Naive thymus-derived CD4-positive, alpha-beta T cell (primary cell): ENCODE data around the gene IRF8. TPM values are rescaled to one million over a fixed set of nuclear protein-coding genes. Genes with fewer than 3 reads are reported as not detected.

ENCODE experiments used
- ATAC-seq: fragments of 150-1000 bp; cut with Tn5 transposase; 2 replicates; pipeline ENCODE4 v1.10.0; 2021; ENCODE audit warnings: mild to moderate bottlenecking, moderate library complexity
- CTCF ChIA-PET: fragments of 350-600 bp; sonication (Branson Sonifier 250); formaldehyde crosslinking; loops from one replicate; lab custom pipeline; 2021; ENCODE audit warnings: antibody characterized with exemption; lab: Charles Lee
- POLR2A ChIA-PET: fragments of 350-600 bp; sonication (Branson Sonifier 250); formaldehyde crosslinking; loops from one replicate; lab custom pipeline; 2021; ENCODE audit warnings: antibody characterized with exemption, inconsistent platforms; lab: Charles Lee
- DNase-seq, 9 donors: peaks; one replicate each; pipeline versions ENCODE4 v3.0.0 to v3.0.0-alpha.2; 2020 to 2022; ENCODE audit warnings: mixed read lengths in 1 of 9
- H3K27ac ChIP-seq: one replicate; pipeline ENCODE4 v1.7.0; 2013; ENCODE audit warnings: mild to moderate bottlenecking, low read depth, low read length, moderate library complexity
- H3K27me3 ChIP-seq, 2 donors: one replicate each; pipeline ENCODE4 v1.7.0; 2013; ENCODE audit warnings: low read length in 2 of 2, mild to moderate bottlenecking in 2 of 2, moderate library complexity in 2 of 2; ENCODE audit not compliant: control insufficient read depth in 2 of 2, insufficient read depth in 2 of 2
- H3K36me3 ChIP-seq, 3 experiments: 1 replicate in 2 of 3; 2 replicates in 1 of 3; pipeline ENCODE4 v1.7.0; 2013; ENCODE audit warnings: low read length in 3 of 3, mild to moderate bottlenecking in 3 of 3, moderate library complexity in 1 of 3; ENCODE audit not compliant: insufficient read depth in 3 of 3, control insufficient read depth in 2 of 3
- H3K4me1 ChIP-seq, 2 donors: one replicate each; pipeline ENCODE4 v1.7.0; 2013; ENCODE audit warnings: low read length in 2 of 2, mild to moderate bottlenecking in 2 of 2, moderate library complexity in 1 of 2; ENCODE audit not compliant: control insufficient read depth in 2 of 2, insufficient read depth in 2 of 2
- H3K4me3 ChIP-seq: 2 replicates; pipeline ENCODE4 v1.7.0; 2013; ENCODE audit warnings: mild to moderate bottlenecking, low read length
- H3K9me3 ChIP-seq, 3 experiments: 1 replicate in 2 of 3; 2 replicates in 1 of 3; pipeline ENCODE4 v1.7.0; 2013; ENCODE audit warnings: low read length in 3 of 3; ENCODE audit not compliant: control insufficient read depth in 2 of 3
- H3K27ac Mint-ChIP-seq, 9 donors: one replicate each; pipeline ENCODE4 v1.8.0; 2020 to 2022; ENCODE audit warnings: mixed read lengths in 9 of 9, mild to moderate bottlenecking in 8 of 9, moderate library complexity in 5 of 9, inconsistent platforms in 2 of 9
- H3K27me3 Mint-ChIP-seq, 5 donors: one replicate each; pipeline ENCODE4 v1.8.0; 2021 to 2022; ENCODE audit warnings: mixed read lengths in 5 of 5, mild to moderate bottlenecking in 1 of 5
- H3K36me3 Mint-ChIP-seq, 5 donors: one replicate each; pipeline ENCODE4 v1.8.0; 2020 to 2022; ENCODE audit warnings: mixed read lengths in 5 of 5, mild to moderate bottlenecking in 3 of 5, inconsistent platforms in 1 of 5
- H3K4me1 Mint-ChIP-seq, 7 donors: one replicate each; pipeline ENCODE4 v1.8.0; 2020 to 2022; ENCODE audit warnings: mixed read lengths in 7 of 7, mild to moderate bottlenecking in 3 of 7, inconsistent platforms in 1 of 7
- H3K4me3 Mint-ChIP-seq, 10 donors: one replicate each; pipeline ENCODE4 v1.8.0; 2020 to 2022; ENCODE audit warnings: mild to moderate bottlenecking in 10 of 10, mixed read lengths in 10 of 10, moderate library complexity in 6 of 10, inconsistent platforms in 2 of 10
- H3K9me3 Mint-ChIP-seq, 11 donors: one replicate each; pipeline ENCODE4 v1.8.0; 2020 to 2022; ENCODE audit warnings: mixed read lengths in 11 of 11, mild to moderate bottlenecking in 4 of 11, inconsistent platforms in 1 of 11, moderate library complexity in 1 of 11
- intact Hi-C, 2 donors: fragments of 100-400 bp; cut with micrococcal nuclease; formaldehyde crosslinking; loops; one replicate each; pipeline ENCODE4 v1.15.1; 2023
- polyA plus RNA-seq, 2 donors: library from polyadenylated mRNA; unstranded; fragments of 300-500 nt; fragmentation: Illumina TruSeq; gene quantifications; one replicate each; pipeline ENCODE4 v1.2.3, GENCODE V29; 2021
- total RNA-seq, 6 experiments: library from RNA in 5 of 6; stranded (reverse) in 5 of 6; gene quantifications; 1 replicate in 5 of 6; 2 replicates in 1 of 6; pipeline ENCODE4 v1.2.3 and lab custom pipeline; 2021 to 2026

The IRF8 gene
- total and polyA plus RNA-seq, 7 experiments from 2014 or later = 3.5 to 105 (median 6.4) TPM

DNA sequence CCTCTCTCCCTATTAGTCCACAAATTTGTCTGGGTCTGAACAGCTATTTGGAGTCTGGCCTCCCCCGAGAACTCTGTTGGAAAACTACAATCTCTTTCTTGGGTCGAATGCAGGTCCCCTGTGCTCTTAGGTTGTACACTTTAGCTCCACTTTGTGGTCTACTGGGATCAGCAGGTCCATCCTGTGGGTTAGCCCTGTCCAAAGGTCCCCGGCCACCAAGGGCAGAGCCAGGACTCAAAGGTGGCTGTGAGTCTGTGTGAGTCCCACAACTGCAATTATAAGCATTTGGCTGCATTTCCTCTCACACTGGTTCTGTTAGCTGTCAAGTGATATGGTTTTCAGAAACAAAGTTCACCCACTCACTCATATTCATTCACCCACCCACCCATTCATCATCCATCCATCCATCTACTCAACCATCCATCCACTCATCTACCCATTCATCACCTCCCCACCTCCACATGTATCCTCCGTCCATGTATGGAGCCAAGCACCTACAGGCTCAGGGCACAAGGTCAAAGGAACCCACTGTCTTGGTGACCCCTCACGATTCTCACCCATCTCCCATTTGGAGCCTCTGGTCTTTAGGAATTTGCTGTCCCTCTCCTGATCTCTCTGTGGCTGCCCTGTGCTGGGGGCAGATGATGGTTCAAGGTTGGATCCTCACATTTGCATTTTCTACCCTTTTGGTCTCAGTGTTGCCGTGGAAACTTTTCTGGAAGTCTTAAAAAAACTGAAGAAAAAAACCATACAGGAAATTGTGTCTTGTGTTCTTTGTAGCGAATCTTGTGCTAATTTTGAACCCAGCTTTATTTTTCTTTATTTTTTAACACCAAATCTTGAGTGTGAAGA is 45.8 kb downstream of the IRF8 start:
- peak overlapping the region in 8 of 10 donors; percentile 50 to 76 (median 66) for H3K4me3 Mint-ChIP-seq
- no peaks in the 10 kb centered on the region for H3K9me3 Mint-ChIP-seq
- Histone ChIP-seq H3K27ac (peak overlapping the region; percentile 19), H3K4me3 (no peak overlapping the region), H3K4me1 (peaks cover 14 to 22% of the 10 kb centered on the region in 2 donors), H3K9me3 (no peaks in the 10 kb centered on the region), H3K36me3 (no peaks in the 10 kb centered on the region), H3K27me3 (no peaks in the 10 kb centered on the region)
- POLR2A ChIA-PET = no interaction called here
- ATAC-seq (no peak), DNase-seq (peak in 1 of 9 donors; percentile 33)
- CTCF ChIA-PET = interaction anchor here (0.6 to 0.8 kb wide), 2 partner anchors 9 to 11 kb away, joined by 3 to 6 read pairs; no protein-coding TSS in a partner anchor
- peaks cover 0 to 17% (median 0%) of the 10 kb centered on the region in 5 donors for H3K27me3 Mint-ChIP-seq
- H3K36me3 Mint-ChIP-seq = no peaks in the 10 kb centered on the region
- peak overlapping the region; percentile 6 to 83 (median 65) for H3K27ac Mint-ChIP-seq
- intact Hi-C loops = no loop called here
- peaks cover 24 to 42% (median 34%) of the 10 kb centered on the region in 7 donors for H3K4me1 Mint-ChIP-seq

GRCh38 chr16:85945424-85945751 is 46.4 kb downstream of the IRF8 start:
- H3K27me3 ChIP-seq = no peaks in the 10 kb centered on the region
- CTCF ChIA-PET = interaction anchor here (0.6 to 1.0 kb wide), 2 partner anchors 12 to 126 kb away, joined by 3 to 6 read pairs; no protein-coding TSS in a partner anchor
- no peaks in the 10 kb centered on the region for H3K36me3 ChIP-seq
- POLR2A ChIA-PET = no interaction called here
- peaks cover 25 to 42% (median 34%) of the 10 kb centered on the region in 7 donors for H3K4me1 Mint-ChIP-seq
- H3K27ac Mint-ChIP-seq = peak overlapping the region in 8 of 9 donors; percentile 6 to 83 (median 69)
- ATAC-seq (no peak), DNase-seq (peak in 1 of 9 donors; percentile 1)
- H3K4me3 ChIP-seq = no peak overlapping the region
- intact Hi-C loops = no loop called here
- peak overlapping the region; percentile 19 for H3K27ac ChIP-seq
- H3K9me3 Mint-ChIP-seq = no peaks in the 10 kb centered on the region
- no peaks in the 10 kb centered on the region for H3K36me3 Mint-ChIP-seq
- peaks cover 14 to 22% of the 10 kb centered on the region in 2 donors for H3K4me1 ChIP-seq
- peak overlapping the region in 8 of 10 donors; percentile 50 to 76 (median 66) for H3K4me3 Mint-ChIP-seq
- no peaks in the 10 kb centered on the region for H3K9me3 ChIP-seq
- peaks cover 0 to 20% (median 0%) of the 10 kb centered on the region in 5 donors for H3K27me3 Mint-ChIP-seq

DNA sequence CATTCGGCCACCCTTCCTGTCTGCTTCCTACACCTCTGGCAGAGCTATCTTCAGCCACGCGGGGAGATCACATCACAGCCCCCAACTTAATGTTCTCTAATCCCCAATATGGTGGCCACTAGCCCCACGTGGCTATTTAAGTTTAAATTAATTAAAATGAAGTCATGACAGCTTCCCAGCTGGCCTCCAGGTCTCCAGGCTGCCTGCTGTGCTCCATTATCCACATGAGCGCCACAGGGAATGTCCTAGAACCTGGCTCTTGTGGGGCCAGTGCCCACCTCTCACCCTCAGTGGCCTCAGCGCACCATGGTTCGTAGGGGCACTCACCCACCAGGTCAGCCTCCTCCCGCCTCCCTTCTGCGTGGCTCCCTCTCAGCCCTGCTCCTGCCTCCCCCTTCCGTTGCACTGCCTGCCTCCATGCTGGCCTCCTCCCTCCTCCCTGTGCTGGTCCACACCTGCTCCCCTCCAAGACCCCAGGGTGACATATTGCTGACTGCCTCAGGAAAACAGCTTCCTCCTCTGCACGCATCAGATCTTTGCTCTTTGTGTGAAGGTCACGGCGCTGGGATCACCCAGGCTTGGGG is 47.7 kb downstream of the IRF8 start:
- ATAC-seq = no peak
- H3K27ac ChIP-seq = no peak overlapping the region
- Mint-ChIP-seq H3K4me1 (peaks cover 25 to 45% (median 34%) of the 10 kb centered on the region in 7 donors), H3K9me3 (no peaks in the 10 kb centered on the region), H3K27me3 (peaks cover 0 to 20% (median 0%) of the 10 kb centered on the region in 5 donors), H3K27ac (peak overlapping the region in 5 of 9 donors; percentile 24 to 86 (median 51)), H3K4me3 (peak overlapping the region in 6 of 10 donors; percentile 43 to 91 (median 66)), H3K36me3 (no peaks in the 10 kb centered on the region)
- no peaks in the 10 kb centered on the region for H3K36me3 ChIP-seq
- ChIA-PET CTCF (no interaction called here), POLR2A (no interaction called here)
- intact Hi-C loops = loop anchor here (1.0 kb wide), 1 partner anchor 10 kb away; no protein-coding TSS in a partner anchor
- H3K4me3 ChIP-seq = no peak overlapping the region
- H3K27me3 ChIP-seq = no peaks in the 10 kb centered on the region
- peaks cover 14 to 22% of the 10 kb centered on the region in 2 donors for H3K4me1 ChIP-seq
- H3K9me3 ChIP-seq = no peaks in the 10 kb centered on the region
- DNase-seq = no peak

DNA sequence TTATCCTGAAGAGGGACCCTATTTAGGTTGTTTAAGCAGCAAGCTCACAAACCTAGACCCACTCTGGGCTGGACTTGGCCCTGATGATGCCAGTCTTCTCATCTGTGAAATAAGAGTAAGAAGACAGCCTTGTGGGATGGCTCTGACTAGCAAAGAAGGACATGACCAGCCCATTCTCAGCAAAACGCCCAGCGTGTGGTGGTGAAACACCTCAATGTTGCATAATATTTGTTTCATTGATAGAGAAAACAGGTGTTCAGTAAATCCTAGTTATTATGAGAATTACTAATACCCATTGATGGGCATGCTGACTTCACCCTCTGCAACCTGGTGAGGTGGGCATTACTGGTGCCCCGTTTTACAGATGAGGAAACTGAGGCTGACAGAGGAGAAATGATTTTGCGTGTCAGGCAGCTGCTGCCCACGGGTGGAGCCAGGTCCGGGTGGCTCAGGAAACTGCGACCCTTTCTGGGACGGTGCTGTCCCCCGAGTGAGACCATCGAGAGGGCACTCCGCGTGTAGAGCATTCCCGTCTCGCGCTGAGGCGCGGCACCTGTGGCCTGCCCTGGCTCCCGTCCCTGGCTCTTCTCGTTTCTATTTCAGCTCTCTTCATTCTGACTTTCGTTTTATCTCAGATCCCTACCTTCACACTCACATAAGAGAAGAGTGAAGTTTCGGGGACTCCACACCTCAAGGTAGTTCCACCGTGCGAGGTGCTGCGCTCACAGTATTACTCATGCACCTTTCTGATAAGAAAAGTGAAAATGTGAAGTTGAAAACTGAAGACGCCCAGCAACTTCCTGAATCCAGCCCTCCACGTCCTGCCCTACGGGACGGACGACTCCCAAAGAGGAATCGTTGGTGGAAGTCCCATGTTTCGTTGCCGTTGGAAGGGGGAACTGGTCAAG is 48.5 kb downstream of the IRF8 start:
- no peaks in the 10 kb centered on the region for H3K9me3 Mint-ChIP-seq
- Histone ChIP-seq H3K9me3 (no peaks in the 10 kb centered on the region), H3K27ac (peak overlapping the region; percentile 47), H3K36me3 (no peaks in the 10 kb centered on the region), H3K4me3 (peak overlapping the region; percentile 81), H3K27me3 (no peaks in the 10 kb centered on the region), H3K4me1 (peaks cover 14 to 22% of the 10 kb centered on the region in 2 donors)
- DNase-seq (peak in 5 of 9 donors; percentile 11 to 32 (median 19)), ATAC-seq (peak; percentile 55)
- H3K36me3 Mint-ChIP-seq = no peaks in the 10 kb centered on the region
- H3K4me1 Mint-ChIP-seq = peaks cover 25 to 42% (median 34%) of the 10 kb centered on the region in 7 donors
- POLR2A ChIA-PET = no interaction called here
- intact Hi-C loops = loop anchor here (1.0 kb wide), 1 partner anchor 11 kb away; no protein-coding TSS in a partner anchor
- CTCF ChIA-PET = no interaction called here
- peak overlapping the region in 8 of 9 donors; percentile 60 to 92 (median 79) for H3K27ac Mint-ChIP-seq
- peaks cover 0 to 20% (median 0%) of the 10 kb centered on the region in 5 donors for H3K27me3 Mint-ChIP-seq
- peak overlapping the region; percentile 78 to 92 (median 88) for H3K4me3 Mint-ChIP-seq

- intact Hi-C loops = no loop called here
- Histone ChIP-seq H3K4me1 (peaks cover 14 to 22% of the 10 kb centered on the region in 2 donors), H3K27ac (peak overlapping the region; percentile 47), H3K9me3 (no peaks in the 10 kb centered on the region), H3K36me3 (no peaks in the 10 kb centered on the region), H3K27me3 (no peaks in the 10 kb centered on the region), H3K4me3 (peak overlapping the region; percentile 81)
- Mint-ChIP-seq H3K4me1 (peaks cover 25 to 42% (median 34%) of the 10 kb centered on the region in 7 donors), H3K9me3 (no peaks in the 10 kb centered on the region), H3K4me3 (peak overlapping the region; percentile 78 to 92 (median 88)), H3K27me3 (peaks cover 0 to 20% (median 0%) of the 10 kb centered on the region in 5 donors), H3K36me3 (no peaks in the 10 kb centered on the region), H3K27ac (peak overlapping the region in 4 of 9 donors; percentile 64 to 84 (median 79))
- ATAC-seq (no peak), DNase-seq (no peak)
- ChIA-PET CTCF (no interaction called here), POLR2A (no interaction called here)
These were observed 49.2 kb downstream of the IRF8 start for GRCh38 chr16:85948138-85948509.
